PC-9 (cell line): ENCODE measurements around the gene KIT. TPM values are rescaled to one million over a fixed set of nuclear protein-coding genes. Genes with fewer than 3 reads are reported as not detected.

Experiments
- BruUV-seq: library from RNA; stranded (reverse); fragments of 400-500 nt; replicated peaks from 2 replicates; lab custom pipeline; 2021; lab: Mats Ljungman, UMichigan
- CTCF ChIA-PET: fragments of 300-600 bp; sonication (Branson Sonifier 250); formaldehyde crosslinking; loops from one replicate; lab custom pipeline; 2022; ENCODE audit warnings: antibody characterized with exemption; lab: Charles Lee
- POLR2A ChIA-PET: fragments of 300-600 bp; sonication (Branson Sonifier 250); formaldehyde crosslinking; loops from one replicate; lab custom pipeline; 2022; ENCODE audit warnings: antibody characterized with exemption; ENCODE audit not compliant: unreplicated experiment; lab: Charles Lee
- DNase-seq, 2 experiments: peaks; one replicate each; pipeline versions ENCODE4 v3.0.0 to v3.0.0-alpha.2; 2015 to 2022; ENCODE audit warnings: mixed read lengths in 1 of 2
- H2AFZ ChIP-seq: fragments of 200-600 bp; sonication (generic); 2 replicates; pipeline ENCODE4 v1.8.1; 2017; ENCODE audit warnings: antibody characterized with exemption
- H3F3A ChIP-seq: fragments of 200-600 bp; sonication (generic); 2 replicates; pipeline ENCODE4 v1.8.1; 2017; ENCODE audit warnings: antibody characterized with exemption, mild to moderate bottlenecking, low read depth; ENCODE audit not compliant: insufficient read depth
- H3K27ac ChIP-seq: fragments of 200-600 bp; sonication (generic); 2 replicates; pipeline ENCODE4 v1.6.1; 2016; ENCODE audit warnings: mixed run types
- H3K27me3 ChIP-seq: fragments of 200-600 bp; sonication (generic); 2 replicates; pipeline ENCODE4 v1.6.1; 2016; ENCODE audit warnings: low read depth, mixed run types; ENCODE audit not compliant: insufficient read depth
- H3K36me3 ChIP-seq: fragments of 200-600 bp; sonication (generic); 2 replicates; pipeline ENCODE4 v1.6.1; 2016; ENCODE audit warnings: low read depth, mixed run types
- H3K4me1 ChIP-seq: fragments of 200-600 bp; sonication (generic); replicated peaks from 2 replicates; pipeline ENCODE4 v1.6.1; 2016; ENCODE audit warnings: mixed run types; ENCODE audit not compliant: insufficient read depth
- H3K4me2 ChIP-seq: fragments of 200-600 bp; sonication (generic); 2 replicates; pipeline ENCODE4 v1.6.1; 2017; ENCODE audit warnings: mixed run types
- H3K4me3 ChIP-seq: fragments of 200-600 bp; sonication (generic); 2 replicates; pipeline ENCODE4 v1.6.1; 2016; ENCODE audit warnings: mixed run types
- H3K79me2 ChIP-seq: fragments of 200-600 bp; sonication (generic); 2 replicates; pipeline ENCODE4 v1.6.1; 2017; ENCODE audit warnings: low read depth, mixed run types
- H3K9me2 ChIP-seq: fragments of 200-600 bp; sonication (generic); 2 replicates; pipeline ENCODE4 v1.8.1; 2017; ENCODE audit warnings: mild to moderate bottlenecking; ENCODE audit not compliant: insufficient read depth
- H3K9me3 ChIP-seq: fragments of 200-600 bp; sonication (generic); 2 replicates; pipeline ENCODE4 v1.8.1; 2016; ENCODE audit warnings: low read depth; ENCODE audit not compliant: insufficient read depth
- H4K20me1 ChIP-seq: fragments of 200-600 bp; sonication (generic); 2 replicates; pipeline ENCODE4 v1.8.1; 2017; ENCODE audit not compliant: insufficient read depth
- EZH2 ChIP-seq: fragments of 200-600 bp; sonication (generic); IDR thresholded peaks from 2 replicates; pipeline ENCODE4 v1.8.0; 2017; ENCODE audit warnings: antibody characterized with exemption, low read depth
- intact Hi-C: fragments of 100-400 bp; cut with micrococcal nuclease; formaldehyde crosslinking; loops from one replicate; pipeline ENCODE4 v1.10.0; 2022; ENCODE audit not compliant: unreplicated experiment
- total RNA-seq: library from RNA; stranded (reverse); gene quantifications from 2 replicates; pipeline ENCODE4 v1.2.3, GENCODE V29; 2021
- TF ChIP-seq, protein P1 (sequence below): fragments of 200-600 bp; sonication (generic); conservative IDR thresholded peaks from 2 replicates; pipeline ENCODE4 v1.6.1; 2017; ENCODE audit warnings: mixed run types, antibody characterized with exemption, mild to moderate bottlenecking, moderate library complexity

KIT gene
- total RNA-seq, 1 experiment from 2014 or later: not detected

DNA sequence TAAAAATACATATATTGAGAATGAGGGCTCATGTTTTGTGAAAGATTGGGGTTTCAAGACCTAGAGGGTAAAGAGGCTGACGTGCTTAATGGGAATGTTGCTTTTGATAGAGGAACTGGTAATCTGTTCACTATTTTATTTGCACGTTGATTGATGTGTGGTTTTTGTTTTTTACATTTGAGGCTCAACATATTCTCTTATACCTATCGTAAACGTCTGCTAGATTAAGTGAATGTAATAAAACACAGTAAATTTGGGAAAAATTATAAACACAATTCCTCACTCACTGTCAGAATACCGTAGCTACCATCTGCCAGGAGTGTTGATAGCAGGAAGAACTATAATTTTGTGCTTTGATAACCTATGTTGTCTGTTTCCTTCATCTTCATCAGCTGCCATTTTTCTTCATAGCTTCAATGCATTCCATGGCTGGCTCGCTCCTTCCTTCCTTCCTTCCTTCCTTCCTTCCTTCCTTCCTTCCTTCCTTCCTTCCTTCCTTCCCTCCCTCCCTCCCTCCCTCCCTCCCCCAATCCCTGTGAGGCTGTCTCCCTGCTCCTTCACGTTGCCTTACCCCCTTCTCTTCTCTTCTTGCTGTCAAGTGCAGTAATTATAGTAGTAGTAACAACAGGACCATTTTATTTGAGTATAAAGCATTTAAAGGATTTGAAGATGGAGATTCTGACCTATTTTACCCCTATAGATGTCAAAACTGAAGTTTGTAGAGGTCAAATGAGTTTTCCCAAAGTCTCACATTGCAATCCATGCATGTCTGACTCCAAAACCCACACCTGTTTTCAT lies 20.3 kb downstream of the KIT start:
- no peak overlapping the region for H3K27ac ChIP-seq
- no TSS peak for BruUV-seq
- H3K9me3 ChIP-seq: no peaks in the 10 kb centered on the region
- POLR2A ChIA-PET: no interaction called here
- DNase-seq: no peak
- H3K4me1 ChIP-seq: no peaks in the 10 kb centered on the region
- no peak overlapping the region for H2AFZ ChIP-seq
- H4K20me1 ChIP-seq: no peaks in the 10 kb centered on the region
- no peak overlapping the region for H3K4me2 ChIP-seq
- H3K9me2 ChIP-seq: no peaks in the 10 kb centered on the region
- H3K27me3 ChIP-seq: no peaks in the 10 kb centered on the region
- H3K4me3 ChIP-seq: no peak overlapping the region
- CTCF ChIA-PET: no interaction called here
- intact Hi-C loops: no loop called here
- no peaks in the 10 kb centered on the region for H3K79me2 ChIP-seq
- H3F3A ChIP-seq: no peaks in the 10 kb centered on the region
- TF ChIP-seq, protein P1, sequence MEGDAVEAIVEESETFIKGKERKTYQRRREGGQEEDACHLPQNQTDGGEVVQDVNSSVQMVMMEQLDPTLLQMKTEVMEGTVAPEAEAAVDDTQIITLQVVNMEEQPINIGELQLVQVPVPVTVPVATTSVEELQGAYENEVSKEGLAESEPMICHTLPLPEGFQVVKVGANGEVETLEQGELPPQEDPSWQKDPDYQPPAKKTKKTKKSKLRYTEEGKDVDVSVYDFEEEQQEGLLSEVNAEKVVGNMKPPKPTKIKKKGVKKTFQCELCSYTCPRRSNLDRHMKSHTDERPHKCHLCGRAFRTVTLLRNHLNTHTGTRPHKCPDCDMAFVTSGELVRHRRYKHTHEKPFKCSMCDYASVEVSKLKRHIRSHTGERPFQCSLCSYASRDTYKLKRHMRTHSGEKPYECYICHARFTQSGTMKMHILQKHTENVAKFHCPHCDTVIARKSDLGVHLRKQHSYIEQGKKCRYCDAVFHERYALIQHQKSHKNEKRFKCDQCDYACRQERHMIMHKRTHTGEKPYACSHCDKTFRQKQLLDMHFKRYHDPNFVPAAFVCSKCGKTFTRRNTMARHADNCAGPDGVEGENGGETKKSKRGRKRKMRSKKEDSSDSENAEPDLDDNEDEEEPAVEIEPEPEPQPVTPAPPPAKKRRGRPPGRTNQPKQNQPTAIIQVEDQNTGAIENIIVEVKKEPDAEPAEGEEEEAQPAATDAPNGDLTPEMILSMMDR: no peak
- no peak for TF ChIP-seq EZH2
- no peaks in the 10 kb centered on the region for H3K36me3 ChIP-seq

DNA sequence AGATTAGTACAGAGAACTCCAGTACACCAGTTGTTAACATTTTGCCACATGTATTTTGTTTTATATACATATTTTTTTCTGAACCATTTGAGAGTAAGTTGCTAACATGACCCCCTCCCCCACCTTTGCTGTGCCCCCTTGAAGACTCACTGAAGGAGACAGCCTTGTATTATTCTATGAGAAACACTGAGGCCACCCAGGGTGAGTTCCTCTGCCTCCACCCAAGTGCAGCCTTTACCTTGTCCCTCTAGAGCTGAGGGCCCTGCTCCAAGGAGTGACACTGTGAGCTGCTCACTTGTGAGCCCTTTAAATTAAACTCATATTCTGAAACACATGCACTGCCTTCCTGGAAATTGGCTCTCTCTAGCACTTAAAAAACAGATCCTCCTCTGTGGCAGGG lies 21.1 kb downstream of the KIT start:
- Histone ChIP-seq H3K4me1 (no peaks in the 10 kb centered on the region), H3K4me2 (no peak overlapping the region), H4K20me1 (no peaks in the 10 kb centered on the region), H3K27ac (no peak overlapping the region), H3K4me3 (no peak overlapping the region), H2AFZ (no peak overlapping the region), H3K9me2 (no peaks in the 10 kb centered on the region), H3K36me3 (no peaks in the 10 kb centered on the region), H3F3A (no peaks in the 10 kb centered on the region), H3K27me3 (no peaks in the 10 kb centered on the region), H3K9me3 (no peaks in the 10 kb centered on the region), H3K79me2 (no peaks in the 10 kb centered on the region)
- TF ChIP-seq, protein P1: no peak
- no peak for TF ChIP-seq EZH2
- BruUV-seq: no TSS peak
- ChIA-PET CTCF (no interaction called here), POLR2A (interaction anchor here (0.7 kb wide), 1 partner anchor 668 kb away, joined by 32 read pairs; no protein-coding TSS in a partner anchor)
- DNase-seq: no peak
- intact Hi-C loops: no loop called here

DNA sequence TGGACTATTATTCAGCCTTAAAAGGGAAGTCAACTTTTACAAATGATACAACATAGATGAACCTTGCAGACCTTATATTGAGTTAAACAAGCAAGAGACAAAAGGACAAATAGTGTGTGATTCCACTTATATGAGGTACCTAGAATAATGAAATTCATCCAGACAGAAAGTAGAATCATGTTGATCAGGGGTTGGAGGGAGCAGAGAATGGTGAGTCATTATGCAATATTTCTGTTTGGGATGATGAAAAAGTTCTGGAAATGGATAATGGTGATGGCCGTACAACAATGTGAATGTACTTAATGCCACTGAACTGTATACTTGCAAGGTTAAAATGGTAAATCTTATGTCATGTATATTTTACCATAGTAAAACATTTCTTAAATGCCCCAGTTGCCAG lies 22.1 kb downstream of the KIT start:
- H3K36me3 ChIP-seq: no peaks in the 10 kb centered on the region
- H2AFZ ChIP-seq: no peak overlapping the region
- no peak overlapping the region for H3K4me2 ChIP-seq
- H3K9me3 ChIP-seq: no peaks in the 10 kb centered on the region
- no peak for DNase-seq
- no peak overlapping the region for H3K27ac ChIP-seq
- no peak overlapping the region for H3K4me3 ChIP-seq
- H4K20me1 ChIP-seq: no peaks in the 10 kb centered on the region
- BruUV-seq: no TSS peak
- H3F3A ChIP-seq: no peaks in the 10 kb centered on the region
- H3K4me1 ChIP-seq: no peaks in the 10 kb centered on the region
- no peak for TF ChIP-seq EZH2
- TF ChIP-seq, protein P1: no peak
- H3K27me3 ChIP-seq: no peaks in the 10 kb centered on the region
- H3K9me2 ChIP-seq: no peaks in the 10 kb centered on the region
- ChIA-PET POLR2A (interaction anchor here (0.6 kb wide), 1 partner anchor 96 kb away, joined by 4 read pairs; no protein-coding TSS in a partner anchor), CTCF (no interaction called here)
- intact Hi-C loops: no loop called here
- no peaks in the 10 kb centered on the region for H3K79me2 ChIP-seq
